GM12878 (cell line): ENCODE results near the gene CRYAB. TPM values are rescaled to one million over a fixed set of nuclear protein-coding genes. Genes with fewer than 3 reads are reported as not detected.

ENCODE experiments used
- ATAC-seq: fragments of 200-7000 bp; cut with Tn5 transposase; 3 replicates; pipeline ENCODE4 v1.9.1; 2020; ENCODE audit warnings: mild to moderate bottlenecking, moderate library complexity
- BruUV-seq: library from RNA; stranded (reverse); fragments of 400-500 nt; replicated peaks from 2 replicates; lab custom pipeline; 2021; lab: Mats Ljungman, UMichigan
- CTCF ChIA-PET: fragments of 300-600 bp; sonication (Branson Sonifier 250); formaldehyde crosslinking; extraction: SDS; loops from one replicate; lab custom pipeline; 2021; ENCODE audit warnings: inconsistent platforms; lab: Yijun Ruan, JAX
- POLR2A ChIA-PET: fragments of 350-600 bp; formaldehyde crosslinking; extraction: SDS; loops from one replicate; lab custom pipeline; 2021; ENCODE audit warnings: inconsistent platforms; lab: Charles Lee
- RAD21 ChIA-PET: fragments of 300-600 bp; sonication (Branson Sonifier 250); formaldehyde crosslinking; loops from one replicate; lab custom pipeline; 2023; ENCODE audit warnings: antibody characterized with exemption; ENCODE audit not compliant: unreplicated experiment; lab: Charles Lee
- SMC1A ChIA-PET: fragments of 300-600 bp; sonication (Branson Sonifier 250); formaldehyde crosslinking; loops from one replicate; lab custom pipeline; 2023; ENCODE audit not compliant: unreplicated experiment, uncharacterized antibody; lab: Charles Lee
- DNase-seq: peaks from one replicate; pipeline ENCODE4 v3.0.0-alpha.2; 2011; ENCODE audit warnings: low read depth, low spot score
- FAIRE-seq: peaks from 3 replicates; lab custom pipeline; 2011; peaks lifted over from hg19 to GRCh38; lab: Jason Lieb, UNC
- H2AFZ ChIP-seq: 2 replicates; pipeline ENCODE4 v1.6.0; 2011; ENCODE audit warnings: low read depth, low read length, control low read depth; ENCODE audit not compliant: control insufficient read depth
- H3K27ac ChIP-seq: 2 replicates; pipeline ENCODE4 v1.5.1; 2011; ENCODE audit warnings: control low read depth; ENCODE audit not compliant: control insufficient read depth, insufficient read depth
- H3K27me3 ChIP-seq, 2 experiments: replicated peaks in 1 of 2; 2 replicates each; pipeline versions ENCODE4 v1.6.0 to v1.6.1; 2011; ENCODE audit warnings: low read length in 1 of 2; ENCODE audit not compliant: control insufficient read depth in 2 of 2, insufficient read depth in 2 of 2
- H3K36me3 ChIP-seq, 2 experiments: 2 replicates each; pipeline ENCODE4 v1.5.1; 2011; ENCODE audit warnings: low read length in 1 of 2; ENCODE audit not compliant: control insufficient read depth in 2 of 2, insufficient read depth in 2 of 2
- H3K4me1 ChIP-seq: 2 replicates; pipeline ENCODE4 v1.6.1; 2011; ENCODE audit warnings: mild to moderate bottlenecking, low read length, moderate library complexity, mixed read lengths; ENCODE audit not compliant: control insufficient read depth, insufficient read depth
- H3K4me2 ChIP-seq: 2 replicates; pipeline ENCODE4 v1.6.0; 2011; ENCODE audit warnings: control low read depth; ENCODE audit not compliant: control insufficient read depth, insufficient read depth
- H3K4me3 ChIP-seq: fragments of 200-600 bp; sonication (generic); 2 replicates; pipeline ENCODE4 v1.5.1; 2016
- H3K79me2 ChIP-seq: 2 replicates; pipeline ENCODE4 v1.6.0; 2011; ENCODE audit warnings: low read length; ENCODE audit not compliant: control insufficient read depth, insufficient read depth
- H3K9ac ChIP-seq: 2 replicates; pipeline ENCODE4 v1.8.0; 2011; ENCODE audit warnings: low read length, control low read depth, mixed read lengths; ENCODE audit not compliant: control insufficient read depth, insufficient read depth
- H3K9me3 ChIP-seq: replicated peaks from 3 replicates; pipeline ENCODE4 v1.5.1; 2011; ENCODE audit warnings: mild to moderate bottlenecking, low read length; ENCODE audit not compliant: control insufficient read depth, insufficient read depth
- H4K20me1 ChIP-seq: 2 replicates; pipeline ENCODE4 v1.6.0; 2011; ENCODE audit not compliant: control insufficient read depth, insufficient read depth
- BMI1 ChIP-seq: fragments of 450-650 bp; IDR thresholded peaks from 2 replicates; pipeline ENCODE4 v1.6.1; 2016; ENCODE audit warnings: mild to moderate bottlenecking, moderate library complexity, borderline replicate concordance
- SIN3A ChIP-seq: IDR thresholded peaks from 2 replicates; pipeline ENCODE4 v1.6.1; 2012; ENCODE audit warnings: low read depth, low read length, improper control_type of control experiment
- USF1 ChIP-seq: IDR thresholded peaks from 2 replicates; pipeline ENCODE4 v1.6.1; 2011; ENCODE audit warnings: borderline replicate concordance, low read depth, mild to moderate bottlenecking, moderate library complexity, mixed read lengths, low read length; ENCODE audit not compliant: insufficient read depth; ENCODE audit errors: extremely low read length
- WGBS: methylation state at CpG from one replicate; pipeline ENCODE4 v1.1.6; 2016; ENCODE audit warnings: low lambda C conversion rate; ENCODE audit not compliant: insufficient replicate concordance, insufficient coverage; ENCODE audit errors: missing lambda C conversion rate; 5-methylcytosine and 5-hydroxymethylcytosine counted together
- in situ Hi-C: fragments of 300-500 bp; cut with MboI; formaldehyde crosslinking; loops from 9 replicates; pipeline ENCODE4 v1.14.3; 2018; ENCODE audit warnings: mixed read lengths
- intact Hi-C: fragments of 100-400 bp; cut with micrococcal nuclease; formaldehyde crosslinking; loops from one replicate; pipeline ENCODE4 v1.14.2; 2022; ENCODE audit not compliant: unreplicated experiment
- polyA plus RNA-seq, 11 experiments: library from polyadenylated mRNA; depleted of rRNA in 4 of 11; unstranded in 6 of 11; stranded (reverse) in 5 of 11; fragments of >200 nt; fragmentation: Nextera tagmentation in 4 of 11; fragmentation: Illumina TruSeq in 1 of 11; extraction: Ambion mirVana in 4 of 11; extraction: Trizol in 1 of 11; gene quantifications; 1 replicate in 1 of 11; 2 replicates in 10 of 11; pipeline versions ENCODE4 v1.2.1 to v1.2.3, GENCODE V29; 2011 to 2016; ENCODE audit warnings: inconsistent platforms in 2 of 11, missing spikeins in 2 of 11, low read depth in 1 of 11
- small RNA-seq: library from RNA; depleted of rRNA; stranded (forward); fragments of <200 nt; gene quantifications from one replicate; pipeline ENCODE3, GENCODE V24; 2014
- total RNA-seq, 4 experiments: library from RNA; depleted of rRNA in 3 of 4; stranded (reverse); fragments of >200 nt in 3 of 4; fragmentation: Illumina TruSeq in 1 of 4; extraction: Trizol in 1 of 4; gene quantifications; 2 replicates each; pipeline versions ENCODE4 v1.2.1 to v1.2.3, GENCODE V29; 2013 to 2021

CRYAB gene
- total and polyA plus RNA-seq, 10 of the 15 experiments (the other 5 are each of a cell fraction or from before 2014, with no cell fraction given): 0.72 to 1.0 TPM; not detected in 8

- SMC1A ChIA-PET: interaction anchor here (1.8 to 2.7 kb wide), 2 partner anchors 10 to 21 kb away, joined by 5 to 14 read pairs; partner anchors contain the start of gene ALG9
- DNase-seq (no peak), FAIRE-seq (no peak)
- in situ Hi-C loops: no loop called here
- peaks cover 0 to 10% of the 10 kb centered on the region in 2 experiments; a peak in 3 of 4 replicates for H3K36me3 ChIP-seq
- 77% methylated on average over 3 of the region's 3 CpGs for WGBS
- no peak overlapping the region for H2AFZ ChIP-seq
- no peaks in the 10 kb centered on the region for H3K27me3 ChIP-seq
- no peak overlapping the region for H3K4me3 ChIP-seq
- no peaks in the 10 kb centered on the region for H3K79me2 ChIP-seq
- intact Hi-C loops: no loop called here
- TF ChIP-seq BMI1 (no peak), SIN3A (no peak), USF1 (no peak)
- TF ChIP-seq, all 136 proteins: peak for 0
- H3K4me2 ChIP-seq: no peak overlapping the region
- POLR2A ChIA-PET: no interaction called here
- no TSS peak for BruUV-seq
- H4K20me1 ChIP-seq: no peaks in the 10 kb centered on the region
- RAD21 ChIA-PET: no interaction called here
- CTCF ChIA-PET: interaction anchor here (1.0 to 2.5 kb wide), 3 partner anchors 8 to 18 kb away, joined by 3 to 9 read pairs (median 4); partner anchors contain the start of gene ALG9
- no peaks in the 10 kb centered on the region for H3K9me3 ChIP-seq
- no peak for ATAC-seq
- H3K4me1 ChIP-seq: no peaks in the 10 kb centered on the region
- no peak overlapping the region for H3K9ac ChIP-seq
- H3K27ac ChIP-seq: no peak overlapping the region
Observed at GRCh38 chr11:111860257-111860656, 51.3 kb downstream of the CRYAB start.

Small RNA genes lying within 50 kb of the gene (small RNA-seq; reads per million reads assigned to genes)
- gene C11orf52 (not detected), gene GNG5P3 (not detected), gene RNA5SP351 (0.12 reads per million), gene RPL37AP8 (0.16 reads per million)

Other genes starting within 250 kb of the CRYAB start
Only the 7 nearest of the 12 such genes appear.
- gene ALG9, start 40.2 kb downstream of the CRYAB start, total RNA-seq (2014; rRNA removed): 26.8 and 31.0 TPM in 2 replicates
- 25.4 and 27.4 TPM in 2 replicates for gene ALG9, start 40.2 kb downstream of the CRYAB start, total RNA-seq (2014; rRNA removed; fragmentation: Illumina TruSeq; extraction: Trizol)
- gene ALG9, start 40.2 kb downstream of the CRYAB start, total RNA-seq (2021): 22.5 and 22.7 TPM in 2 replicates
- gene ALG9, start 40.2 kb downstream of the CRYAB start, polyA plus RNA-seq (2011; rRNA removed): 41.6 and 44.5 TPM in 2 replicates
- gene ALG9, start 40.2 kb downstream of the CRYAB start, polyA plus RNA-seq (2014; fragmentation: Illumina TruSeq; extraction: Trizol): 33.4 and 40.3 TPM in 2 replicates
- 10 to 100 TPM; 10.8 to 22.1 TPM for gene ALG9, start 40.2 kb downstream of the CRYAB start, polyA plus RNA-seq (2014; fragmentation: Nextera tagmentation; extraction: Ambion mirVana)
- gene ALG9, start 40.2 kb downstream of the CRYAB start, polyA plus RNA-seq (2014; rRNA removed): 20.3 and 23.5 TPM in 2 replicates
- gene ALG9, start 40.2 kb downstream of the CRYAB start, polyA plus RNA-seq (2016; fragmentation: Nextera tagmentation; extraction: Ambion mirVana): 10 to 100 TPM; 25.4 to 25.6 TPM
- gene FDXACB1, start 32.6 kb downstream of the CRYAB start, total RNA-seq (2014; rRNA removed): 9.1 and 9.3 TPM in 2 replicates
- gene FDXACB1, start 32.6 kb downstream of the CRYAB start, total RNA-seq (2014; rRNA removed; fragmentation: Illumina TruSeq; extraction: Trizol): 9.7 and 10.6 TPM in 2 replicates
- 6.8 and 7.4 TPM in 2 replicates for gene FDXACB1, start 32.6 kb downstream of the CRYAB start, total RNA-seq (2021)
- 10.3 and 11.7 TPM in 2 replicates for gene FDXACB1, start 32.6 kb downstream of the CRYAB start, polyA plus RNA-seq (2011; rRNA removed)
- 8.0 and 8.7 TPM in 2 replicates for gene FDXACB1, start 32.6 kb downstream of the CRYAB start, polyA plus RNA-seq (2014; fragmentation: Illumina TruSeq; extraction: Trizol)
- gene FDXACB1, start 32.6 kb downstream of the CRYAB start, polyA plus RNA-seq (2014; fragmentation: Nextera tagmentation; extraction: Ambion mirVana): 10 to 100 TPM in 1 of 2 experiments, 1 to 10 TPM in 1; 8.6 to 13.3 TPM
- gene FDXACB1, start 32.6 kb downstream of the CRYAB start, polyA plus RNA-seq (2014; rRNA removed): 7.3 and 7.5 TPM in 2 replicates
- gene FDXACB1, start 32.6 kb downstream of the CRYAB start, polyA plus RNA-seq (2016; fragmentation: Nextera tagmentation; extraction: Ambion mirVana): 10 to 100 TPM; 10.8 to 11.5 TPM
- 36.0 and 39.7 TPM in 2 replicates for gene CFAP68, start 32.2 kb downstream of the CRYAB start, total RNA-seq (2014; rRNA removed)
- gene CFAP68, start 32.2 kb downstream of the CRYAB start, total RNA-seq (2014; rRNA removed; fragmentation: Illumina TruSeq; extraction: Trizol): 54.2 and 62.3 TPM in 2 replicates
- 32.5 and 35.7 TPM in 2 replicates for gene CFAP68, start 32.2 kb downstream of the CRYAB start, total RNA-seq (2021)
- gene CFAP68, start 32.2 kb downstream of the CRYAB start, polyA plus RNA-seq (2011; rRNA removed): 78.1 and 97.3 TPM in 2 replicates
- gene CFAP68, start 32.2 kb downstream of the CRYAB start, polyA plus RNA-seq (2014; fragmentation: Illumina TruSeq; extraction: Trizol): 84.4 and 108 TPM in 2 replicates
- gene CFAP68, start 32.2 kb downstream of the CRYAB start, polyA plus RNA-seq (2014; fragmentation: Nextera tagmentation; extraction: Ambion mirVana): 10 to 100 TPM; 72.7 to 83.7 TPM
- 53.2 and 65.9 TPM in 2 replicates for gene CFAP68, start 32.2 kb downstream of the CRYAB start, polyA plus RNA-seq (2014; rRNA removed)
- gene CFAP68, start 32.2 kb downstream of the CRYAB start, polyA plus RNA-seq (2016; fragmentation: Nextera tagmentation; extraction: Ambion mirVana): 10 to 100 TPM; 60.7 to 61.8 TPM
- not detected in 2 replicates for gene HSPB2, start 964 bp upstream of the CRYAB start, total RNA-seq (2014; rRNA removed)
- not detected in 2 replicates for gene HSPB2, start 964 bp upstream of the CRYAB start, total RNA-seq (2014; rRNA removed; fragmentation: Illumina TruSeq; extraction: Trizol)
- gene HSPB2, start 964 bp upstream of the CRYAB start, total RNA-seq (2021): not detected in 2 replicates
- gene HSPB2, start 964 bp upstream of the CRYAB start, polyA plus RNA-seq (2011; rRNA removed): 0.10 TPM in 1 of 2 replicates, not detected in the other
- not detected in 2 replicates for gene HSPB2, start 964 bp upstream of the CRYAB start, polyA plus RNA-seq (2014; fragmentation: Illumina TruSeq; extraction: Trizol)
- gene HSPB2, start 964 bp upstream of the CRYAB start, polyA plus RNA-seq (2014; fragmentation: Nextera tagmentation; extraction: Ambion mirVana): not detected
- gene HSPB2, start 964 bp upstream of the CRYAB start, polyA plus RNA-seq (2014; rRNA removed): not detected in 2 replicates
- gene HSPB2, start 964 bp upstream of the CRYAB start, polyA plus RNA-seq (2016; fragmentation: Nextera tagmentation; extraction: Ambion mirVana): not detected
- gene C11orf52, start 7.1 kb upstream of the CRYAB start, total RNA-seq (2014; rRNA removed): not detected in 2 replicates
- not detected in 2 replicates for gene C11orf52, start 7.1 kb upstream of the CRYAB start, total RNA-seq (2014; rRNA removed; fragmentation: Illumina TruSeq; extraction: Trizol)
- not detected in 2 replicates for gene C11orf52, start 7.1 kb upstream of the CRYAB start, total RNA-seq (2021)
- not detected in 2 replicates for gene C11orf52, start 7.1 kb upstream of the CRYAB start, polyA plus RNA-seq (2011; rRNA removed)
- not detected in 2 replicates for gene C11orf52, start 7.1 kb upstream of the CRYAB start, polyA plus RNA-seq (2014; fragmentation: Illumina TruSeq; extraction: Trizol)
- not detected for gene C11orf52, start 7.1 kb upstream of the CRYAB start, polyA plus RNA-seq (2014; fragmentation: Nextera tagmentation; extraction: Ambion mirVana)
- gene C11orf52, start 7.1 kb upstream of the CRYAB start, polyA plus RNA-seq (2014; rRNA removed): not detected in 2 replicates
- gene C11orf52, start 7.1 kb upstream of the CRYAB start, polyA plus RNA-seq (2016; fragmentation: Nextera tagmentation; extraction: Ambion mirVana): not detected
- 0.62 and 2.2 TPM in 2 replicates for gene DIXDC1, start 25.6 kb upstream of the CRYAB start, total RNA-seq (2014; rRNA removed)
- 0.89 and 1.0 TPM in 2 replicates for gene DIXDC1, start 25.6 kb upstream of the CRYAB start, total RNA-seq (2014; rRNA removed; fragmentation: Illumina TruSeq; extraction: Trizol)
- 1.1 and 1.4 TPM in 2 replicates for gene DIXDC1, start 25.6 kb upstream of the CRYAB start, total RNA-seq (2021)
- gene DIXDC1, start 25.6 kb upstream of the CRYAB start, polyA plus RNA-seq (2011; rRNA removed): 0.10 and 0.17 TPM in 2 replicates
- 0.82 and 0.93 TPM in 2 replicates for gene DIXDC1, start 25.6 kb upstream of the CRYAB start, polyA plus RNA-seq (2014; fragmentation: Illumina TruSeq; extraction: Trizol)
- gene DIXDC1, start 25.6 kb upstream of the CRYAB start, polyA plus RNA-seq (2014; fragmentation: Nextera tagmentation; extraction: Ambion mirVana): under 1 TPM; 0.23 to 0.26 TPM
- 0.55 and 0.88 TPM in 2 replicates for gene DIXDC1, start 25.6 kb upstream of the CRYAB start, polyA plus RNA-seq (2014; rRNA removed)
- under 1 TPM; 0.39 to 0.44 TPM for gene DIXDC1, start 25.6 kb upstream of the CRYAB start, polyA plus RNA-seq (2016; fragmentation: Nextera tagmentation; extraction: Ambion mirVana)
- gene DLAT, start 113.6 kb upstream of the CRYAB start, total RNA-seq (2014; rRNA removed): 51.2 and 54.1 TPM in 2 replicates
- 44.3 and 45.6 TPM in 2 replicates for gene DLAT, start 113.6 kb upstream of the CRYAB start, total RNA-seq (2014; rRNA removed; fragmentation: Illumina TruSeq; extraction: Trizol)
- gene DLAT, start 113.6 kb upstream of the CRYAB start, total RNA-seq (2021): 38.2 and 38.8 TPM in 2 replicates
- gene DLAT, start 113.6 kb upstream of the CRYAB start, polyA plus RNA-seq (2011; rRNA removed): 42.0 and 43.8 TPM in 2 replicates
- 55.2 and 67.2 TPM in 2 replicates for gene DLAT, start 113.6 kb upstream of the CRYAB start, polyA plus RNA-seq (2014; fragmentation: Illumina TruSeq; extraction: Trizol)
- gene DLAT, start 113.6 kb upstream of the CRYAB start, polyA plus RNA-seq (2014; fragmentation: Nextera tagmentation; extraction: Ambion mirVana): 10 to 100 TPM; 16.5 to 21.4 TPM
- gene DLAT, start 113.6 kb upstream of the CRYAB start, polyA plus RNA-seq (2014; rRNA removed): 27.9 and 36.0 TPM in 2 replicates
- 10 to 100 TPM; 71.3 to 79.9 TPM for gene DLAT, start 113.6 kb upstream of the CRYAB start, polyA plus RNA-seq (2016; fragmentation: Nextera tagmentation; extraction: Ambion mirVana)